PC-9 (cell line): ENCODE data around the gene COL25A1. TPM values are rescaled to one million over a fixed set of nuclear protein-coding genes. Genes with fewer than 3 reads are reported as not detected.
"Not testable (repeated sequence)": the region's sequence is repeated elsewhere in the genome, so short reads cannot be mapped to it uniquely, and the experiment has no call there.

Experiments
- BruUV-seq: library from RNA; stranded (reverse); fragments of 400-500 nt; replicated peaks from 2 replicates; lab custom pipeline; 2021; lab: Mats Ljungman, UMichigan
- CTCF ChIA-PET: fragments of 300-600 bp; sonication (Branson Sonifier 250); formaldehyde crosslinking; loops from one replicate; lab custom pipeline; 2022; ENCODE audit warnings: antibody characterized with exemption; lab: Charles Lee
- POLR2A ChIA-PET: fragments of 300-600 bp; sonication (Branson Sonifier 250); formaldehyde crosslinking; loops from one replicate; lab custom pipeline; 2022; ENCODE audit warnings: antibody characterized with exemption; ENCODE audit not compliant: unreplicated experiment; lab: Charles Lee
- DNase-seq, 2 experiments: peaks; one replicate each; pipeline versions ENCODE4 v3.0.0 to v3.0.0-alpha.2; 2015 to 2022; ENCODE audit warnings: mixed read lengths in 1 of 2
- H2AFZ ChIP-seq: fragments of 200-600 bp; sonication (generic); 2 replicates; pipeline ENCODE4 v1.8.1; 2017; ENCODE audit warnings: antibody characterized with exemption
- H3F3A ChIP-seq: fragments of 200-600 bp; sonication (generic); 2 replicates; pipeline ENCODE4 v1.8.1; 2017; ENCODE audit warnings: antibody characterized with exemption, mild to moderate bottlenecking, low read depth; ENCODE audit not compliant: insufficient read depth
- H3K27ac ChIP-seq: fragments of 200-600 bp; sonication (generic); 2 replicates; pipeline ENCODE4 v1.6.1; 2016; ENCODE audit warnings: mixed run types
- H3K27me3 ChIP-seq: fragments of 200-600 bp; sonication (generic); 2 replicates; pipeline ENCODE4 v1.6.1; 2016; ENCODE audit warnings: low read depth, mixed run types; ENCODE audit not compliant: insufficient read depth
- H3K36me3 ChIP-seq: fragments of 200-600 bp; sonication (generic); 2 replicates; pipeline ENCODE4 v1.6.1; 2016; ENCODE audit warnings: low read depth, mixed run types
- H3K4me1 ChIP-seq: fragments of 200-600 bp; sonication (generic); replicated peaks from 2 replicates; pipeline ENCODE4 v1.6.1; 2016; ENCODE audit warnings: mixed run types; ENCODE audit not compliant: insufficient read depth
- H3K4me2 ChIP-seq: fragments of 200-600 bp; sonication (generic); 2 replicates; pipeline ENCODE4 v1.6.1; 2017; ENCODE audit warnings: mixed run types
- H3K4me3 ChIP-seq: fragments of 200-600 bp; sonication (generic); 2 replicates; pipeline ENCODE4 v1.6.1; 2016; ENCODE audit warnings: mixed run types
- H3K79me2 ChIP-seq: fragments of 200-600 bp; sonication (generic); 2 replicates; pipeline ENCODE4 v1.6.1; 2017; ENCODE audit warnings: low read depth, mixed run types
- H3K9me2 ChIP-seq: fragments of 200-600 bp; sonication (generic); 2 replicates; pipeline ENCODE4 v1.8.1; 2017; ENCODE audit warnings: mild to moderate bottlenecking; ENCODE audit not compliant: insufficient read depth
- H3K9me3 ChIP-seq: fragments of 200-600 bp; sonication (generic); 2 replicates; pipeline ENCODE4 v1.8.1; 2016; ENCODE audit warnings: low read depth; ENCODE audit not compliant: insufficient read depth
- H4K20me1 ChIP-seq: fragments of 200-600 bp; sonication (generic); 2 replicates; pipeline ENCODE4 v1.8.1; 2017; ENCODE audit not compliant: insufficient read depth
- EZH2 ChIP-seq: fragments of 200-600 bp; sonication (generic); IDR thresholded peaks from 2 replicates; pipeline ENCODE4 v1.8.0; 2017; ENCODE audit warnings: antibody characterized with exemption, low read depth
- intact Hi-C: fragments of 100-400 bp; cut with micrococcal nuclease; formaldehyde crosslinking; loops from one replicate; pipeline ENCODE4 v1.10.0; 2022; ENCODE audit not compliant: unreplicated experiment
- total RNA-seq: library from RNA; stranded (reverse); gene quantifications from 2 replicates; pipeline ENCODE4 v1.2.3, GENCODE V29; 2021
- TF ChIP-seq, protein P1 (sequence below): fragments of 200-600 bp; sonication (generic); conservative IDR thresholded peaks from 2 replicates; pipeline ENCODE4 v1.6.1; 2017; ENCODE audit warnings: mixed run types, antibody characterized with exemption, mild to moderate bottlenecking, moderate library complexity

Gene COL25A1
- total RNA-seq, 1 experiment from 2014 or later = not detected

DNA sequence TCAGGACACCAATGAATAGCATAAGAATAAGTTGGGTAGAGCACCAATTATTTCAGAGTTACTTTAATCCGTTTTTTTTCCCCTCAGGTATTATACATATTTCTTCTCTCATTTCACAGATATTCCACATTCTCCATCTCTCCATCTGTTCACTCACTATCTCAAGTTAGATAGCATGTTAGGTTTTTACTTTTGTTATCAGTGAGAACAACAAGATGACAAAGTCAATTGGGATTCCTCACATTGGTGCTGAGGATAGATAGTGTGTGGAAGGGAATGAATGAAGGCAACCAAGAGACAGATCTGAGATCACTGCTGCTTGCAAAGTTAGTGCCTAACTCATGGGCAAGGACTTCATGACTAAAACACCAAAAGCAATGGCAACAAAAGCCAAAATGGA, 427.7 kb downstream of the COL25A1 start:
- Histone ChIP-seq H3K9me2 (no peaks in the 10 kb centered on the region), H3K9me3 (no peaks in the 10 kb centered on the region), H3K27ac (no peak overlapping the region), H3K4me2 (no peak overlapping the region), H3K79me2 (no peaks in the 10 kb centered on the region), H3K4me1 (no peaks in the 10 kb centered on the region), H3K27me3 (no peaks in the 10 kb centered on the region), H4K20me1 (no peaks in the 10 kb centered on the region), H3K36me3 (no peaks in the 10 kb centered on the region), H3F3A (no peaks in the 10 kb centered on the region), H2AFZ (no peak overlapping the region), H3K4me3 (no peak overlapping the region)
- CTCF ChIA-PET = no interaction called here
- intact Hi-C loops = no loop called here
- BruUV-seq = no TSS peak
- POLR2A ChIA-PET = no interaction called here
- DNase-seq = no peak
- no peak for TF ChIP-seq EZH2
- TF ChIP-seq, protein P1, sequence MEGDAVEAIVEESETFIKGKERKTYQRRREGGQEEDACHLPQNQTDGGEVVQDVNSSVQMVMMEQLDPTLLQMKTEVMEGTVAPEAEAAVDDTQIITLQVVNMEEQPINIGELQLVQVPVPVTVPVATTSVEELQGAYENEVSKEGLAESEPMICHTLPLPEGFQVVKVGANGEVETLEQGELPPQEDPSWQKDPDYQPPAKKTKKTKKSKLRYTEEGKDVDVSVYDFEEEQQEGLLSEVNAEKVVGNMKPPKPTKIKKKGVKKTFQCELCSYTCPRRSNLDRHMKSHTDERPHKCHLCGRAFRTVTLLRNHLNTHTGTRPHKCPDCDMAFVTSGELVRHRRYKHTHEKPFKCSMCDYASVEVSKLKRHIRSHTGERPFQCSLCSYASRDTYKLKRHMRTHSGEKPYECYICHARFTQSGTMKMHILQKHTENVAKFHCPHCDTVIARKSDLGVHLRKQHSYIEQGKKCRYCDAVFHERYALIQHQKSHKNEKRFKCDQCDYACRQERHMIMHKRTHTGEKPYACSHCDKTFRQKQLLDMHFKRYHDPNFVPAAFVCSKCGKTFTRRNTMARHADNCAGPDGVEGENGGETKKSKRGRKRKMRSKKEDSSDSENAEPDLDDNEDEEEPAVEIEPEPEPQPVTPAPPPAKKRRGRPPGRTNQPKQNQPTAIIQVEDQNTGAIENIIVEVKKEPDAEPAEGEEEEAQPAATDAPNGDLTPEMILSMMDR = no peak

DNA sequence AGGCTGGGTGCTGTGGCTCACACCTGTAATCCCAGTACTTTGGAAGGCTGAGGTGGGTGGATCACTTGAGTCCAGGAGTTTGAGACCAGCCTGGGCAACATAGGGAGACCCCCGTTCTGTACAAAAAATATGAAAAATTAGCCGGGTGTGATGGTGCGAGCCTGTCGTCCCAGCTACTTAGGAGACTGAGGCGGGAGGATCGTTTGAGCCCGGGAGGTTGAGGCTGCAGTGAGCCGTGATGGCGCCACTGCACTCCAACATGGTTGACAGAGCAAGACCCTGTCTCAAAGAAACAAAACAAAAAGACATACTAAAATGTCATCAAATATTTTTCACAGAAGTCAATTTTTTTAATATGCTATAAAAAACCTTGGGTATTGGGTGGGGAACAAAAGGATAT, 432.5 kb downstream of the COL25A1 start:
- not testable (repeated sequence) for H4K20me1 ChIP-seq, H3K4me1 ChIP-seq

DNA sequence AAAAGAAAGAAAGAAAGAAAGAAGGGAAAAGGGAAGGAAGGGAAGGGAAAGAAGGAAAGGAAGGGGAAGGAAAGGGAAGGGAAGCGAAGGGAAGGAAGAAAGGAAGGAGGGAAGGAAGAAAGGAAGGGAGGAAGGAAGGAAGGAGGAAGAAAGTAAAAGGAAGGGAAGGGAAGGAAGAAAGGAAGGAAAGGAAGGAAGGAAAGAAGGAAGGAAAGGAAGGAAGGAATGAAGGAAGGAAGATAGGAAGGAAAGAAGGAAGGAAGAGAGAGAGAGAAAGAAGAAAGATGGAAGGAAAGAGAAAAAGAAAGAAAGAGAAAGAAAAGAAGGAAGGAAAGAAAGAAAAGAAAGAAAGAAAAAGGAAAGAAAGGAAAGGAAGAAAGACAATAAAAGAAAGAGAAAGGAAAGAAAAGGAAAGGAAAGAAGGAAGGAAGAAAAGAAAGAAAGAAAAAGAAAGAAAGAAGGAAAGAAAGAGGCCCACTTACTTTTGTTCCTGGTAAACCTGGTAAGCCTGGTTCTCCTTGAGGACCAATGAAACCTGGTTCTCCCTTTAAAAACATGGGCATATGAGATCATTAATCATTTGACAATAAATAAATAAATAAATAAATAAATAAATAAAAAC, 433.7 kb downstream of the COL25A1 start:
- Histone ChIP-seq H3K79me2 (no peaks in the 10 kb centered on the region), H3K27ac (no peak overlapping the region), H3K27me3 (no peaks in the 10 kb centered on the region), H3K36me3 (no peaks in the 10 kb centered on the region), H3K4me1 (no peaks in the 10 kb centered on the region), H3K4me3 (no peak overlapping the region), H3K4me2 (no peak overlapping the region), H3F3A (no peaks in the 10 kb centered on the region), H3K9me3 (no peaks in the 10 kb centered on the region), H3K9me2 (no peaks in the 10 kb centered on the region), H4K20me1 (no peaks in the 10 kb centered on the region), H2AFZ (no peak overlapping the region)
- BruUV-seq = no TSS peak
- TF ChIP-seq, protein P1 = no peak
- no peak for DNase-seq
- intact Hi-C loops = no loop called here
- ChIA-PET POLR2A (no interaction called here), CTCF (no interaction called here)

More for the DNA sequence above, 432.5 kb downstream of the COL25A1 start:
- H3K79me2 ChIP-seq, H2AFZ ChIP-seq, H3K4me2 ChIP-seq, DNase-seq, H3F3A ChIP-seq, H3K9me2 ChIP-seq, H3K4me3 ChIP-seq, BruUV-seq, H3K27ac ChIP-seq, H3K36me3 ChIP-seq, CTCF ChIA-PET, H3K9me3 ChIP-seq, intact Hi-C loops, H3K27me3 ChIP-seq, POLR2A ChIA-PET: not testable (repeated sequence)

DNA sequence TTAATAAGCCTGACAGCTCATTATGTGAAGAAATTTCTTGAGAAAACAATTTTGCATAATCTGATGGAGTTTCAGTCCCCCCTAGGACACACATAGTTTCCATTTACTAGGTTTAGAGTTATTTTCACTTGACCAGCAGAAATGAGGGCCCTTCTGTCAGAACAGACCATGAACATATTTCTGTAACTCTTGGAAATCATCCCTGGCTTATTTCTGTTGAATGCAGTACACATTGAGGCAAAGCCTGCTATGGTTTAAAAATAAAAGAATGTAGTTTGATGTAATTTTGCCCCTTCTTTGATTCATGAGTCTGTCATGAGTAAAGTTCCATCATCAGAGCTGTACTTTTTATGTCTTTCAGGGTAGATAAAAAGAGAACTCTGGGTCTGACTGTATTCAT, 435.0 kb downstream of the COL25A1 start:
- no peak for DNase-seq
- intact Hi-C loops = no loop called here
- no peaks in the 10 kb centered on the region for H4K20me1 ChIP-seq
- no peak overlapping the region for H3K27ac ChIP-seq
- no peak overlapping the region for H3K4me3 ChIP-seq
- H3K79me2 ChIP-seq = no peaks in the 10 kb centered on the region
- no peak overlapping the region for H2AFZ ChIP-seq
- H3K27me3 ChIP-seq = no peaks in the 10 kb centered on the region
- no peaks in the 10 kb centered on the region for H3K4me1 ChIP-seq
- no peaks in the 10 kb centered on the region for H3K9me2 ChIP-seq
- BruUV-seq = no TSS peak
- ChIA-PET POLR2A (no interaction called here), CTCF (no interaction called here)
- no peak overlapping the region for H3K4me2 ChIP-seq
- TF ChIP-seq EZH2 = no peak
- TF ChIP-seq, protein P1 = no peak
- H3K9me3 ChIP-seq = no peaks in the 10 kb centered on the region
- H3K36me3 ChIP-seq = no peaks in the 10 kb centered on the region
- no peaks in the 10 kb centered on the region for H3F3A ChIP-seq
